OCI-LY3 (cell line): ENCODE results near the gene PCMT1.

Experiments used
- H2AFZ ChIP-seq: fragments of 200-600, 300-600 bp; shearing (Covaris generic); 2 replicates; pipeline ENCODE4 v1.6.0; 2014; ENCODE audit warnings: antibody characterized with exemption, low read depth, low read length
- H3K27ac ChIP-seq: fragments of 200-600, 300-600 bp; sonication (generic); 2 replicates; pipeline ENCODE4 v1.5.1; 2014; ENCODE audit warnings: mild to moderate bottlenecking, low read length, moderate library complexity, mixed read lengths
- H3K27me3 ChIP-seq: fragments of 200-600, 300-600 bp; sonication (generic); 2 replicates; pipeline ENCODE4 v1.6.1; 2014; ENCODE audit warnings: low read depth, low read length, mixed read lengths
- H3K36me3 ChIP-seq: fragments of 200-600, 300-600 bp; sonication (generic); replicated peaks from 2 replicates; pipeline ENCODE3; 2014; ENCODE audit warnings: low read depth, low read length, mixed read lengths
- H3K4me1 ChIP-seq: fragments of 300-600, 200-600 bp; sonication (generic); 2 replicates; pipeline ENCODE4 v1.6.1; 2014; ENCODE audit warnings: low read length, mixed read lengths
- H3K4me2 ChIP-seq: fragments of 200-600, 300-600 bp; sonication (generic); 2 replicates; pipeline ENCODE4 v1.6.1; 2014; ENCODE audit warnings: low read length, mixed read lengths
- H3K4me3 ChIP-seq: fragments of 300-600, 200-600 bp; sonication (generic); 2 replicates; pipeline ENCODE4 v1.5.1; 2014; ENCODE audit warnings: antibody characterized with exemption, mild to moderate bottlenecking, low read length, moderate library complexity
- H3K79me2 ChIP-seq: fragments of 300-600, 200-600 bp; shearing (Covaris generic); 2 replicates; pipeline ENCODE4 v1.6.1; 2014; ENCODE audit warnings: mild to moderate bottlenecking, low read length, mixed read lengths
- H3K9ac ChIP-seq: fragments of 300-600, 200-600 bp; shearing (Covaris generic); 2 replicates; pipeline ENCODE4 v1.6.0; 2014; ENCODE audit warnings: mild to moderate bottlenecking, low read length, moderate library complexity
- H3K9me3 ChIP-seq: fragments of 200-600, 300-600 bp; shearing (Covaris generic); 2 replicates; pipeline ENCODE4 v1.6.1; 2014; ENCODE audit warnings: low read length, mixed read lengths; ENCODE audit not compliant: insufficient read depth
- H4K20me1 ChIP-seq: fragments of 200-600, 300-600 bp; sonication (generic); 2 replicates; pipeline ENCODE4 v1.6.1; 2016; ENCODE audit warnings: low read length, mixed read lengths; ENCODE audit not compliant: insufficient read depth
- EZH2phosphoT487 ChIP-seq: fragments of 200-600 bp; shearing (Covaris generic); IDR thresholded peaks from 2 replicates; pipeline ENCODE4 v1.6.1; 2018; ENCODE audit warnings: antibody characterized with exemption, mixed run types, low read depth
- TF ChIP-seq, protein P1 (sequence below): fragments of 200-600, 300-600 bp; sonication (generic); IDR thresholded peaks from 2 replicates; pipeline ENCODE4 v1.5.1; 2014; ENCODE audit warnings: antibody characterized with exemption, low read length, low read depth

PCMT1 gene

DNA sequence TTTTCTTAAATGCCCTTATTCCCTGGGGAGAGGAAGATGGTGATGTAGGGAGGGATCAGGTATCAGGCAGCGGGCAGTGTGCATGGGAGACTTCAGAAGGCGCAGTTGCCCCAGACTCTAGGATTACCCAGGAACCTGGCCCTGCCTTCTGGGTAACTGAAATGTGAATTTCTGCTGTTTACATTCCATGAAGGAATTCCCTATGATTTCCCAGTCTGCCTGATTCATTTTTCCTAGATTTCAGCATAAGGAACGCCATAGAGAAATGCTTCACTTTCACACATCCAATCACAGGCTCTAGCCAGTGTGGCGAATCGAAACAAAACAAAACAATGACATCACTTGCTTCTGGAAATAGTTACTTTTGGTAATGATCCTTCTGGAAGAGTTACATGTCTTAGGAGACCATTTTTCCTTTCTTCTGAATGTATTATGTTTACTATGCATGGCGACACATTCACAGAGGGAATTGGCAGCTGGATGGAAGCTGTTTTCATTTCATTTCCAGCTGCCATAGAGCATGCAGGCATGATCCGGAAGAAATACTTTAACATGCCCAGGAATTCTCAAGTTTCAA is 81.3 kb downstream of the PCMT1 start:
- Histone ChIP-seq H3K27me3 (no peaks in the 10 kb centered on the region), H3K79me2 (no peaks in the 10 kb centered on the region), H3K9me3 (no peaks in the 10 kb centered on the region), H3K4me1 (no peaks in the 10 kb centered on the region), H4K20me1 (no peaks in the 10 kb centered on the region), H3K4me3 (no peak overlapping the region), H2AFZ (no peak overlapping the region), H3K4me2 (no peak overlapping the region), H3K36me3 (no peaks in the 10 kb centered on the region), H3K27ac (no peak overlapping the region), H3K9ac (no peak overlapping the region)
- no peak for TF ChIP-seq EZH2phosphoT487
- TF ChIP-seq, protein P1, sequence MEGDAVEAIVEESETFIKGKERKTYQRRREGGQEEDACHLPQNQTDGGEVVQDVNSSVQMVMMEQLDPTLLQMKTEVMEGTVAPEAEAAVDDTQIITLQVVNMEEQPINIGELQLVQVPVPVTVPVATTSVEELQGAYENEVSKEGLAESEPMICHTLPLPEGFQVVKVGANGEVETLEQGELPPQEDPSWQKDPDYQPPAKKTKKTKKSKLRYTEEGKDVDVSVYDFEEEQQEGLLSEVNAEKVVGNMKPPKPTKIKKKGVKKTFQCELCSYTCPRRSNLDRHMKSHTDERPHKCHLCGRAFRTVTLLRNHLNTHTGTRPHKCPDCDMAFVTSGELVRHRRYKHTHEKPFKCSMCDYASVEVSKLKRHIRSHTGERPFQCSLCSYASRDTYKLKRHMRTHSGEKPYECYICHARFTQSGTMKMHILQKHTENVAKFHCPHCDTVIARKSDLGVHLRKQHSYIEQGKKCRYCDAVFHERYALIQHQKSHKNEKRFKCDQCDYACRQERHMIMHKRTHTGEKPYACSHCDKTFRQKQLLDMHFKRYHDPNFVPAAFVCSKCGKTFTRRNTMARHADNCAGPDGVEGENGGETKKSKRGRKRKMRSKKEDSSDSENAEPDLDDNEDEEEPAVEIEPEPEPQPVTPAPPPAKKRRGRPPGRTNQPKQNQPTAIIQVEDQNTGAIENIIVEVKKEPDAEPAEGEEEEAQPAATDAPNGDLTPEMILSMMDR, result no peak

DNA sequence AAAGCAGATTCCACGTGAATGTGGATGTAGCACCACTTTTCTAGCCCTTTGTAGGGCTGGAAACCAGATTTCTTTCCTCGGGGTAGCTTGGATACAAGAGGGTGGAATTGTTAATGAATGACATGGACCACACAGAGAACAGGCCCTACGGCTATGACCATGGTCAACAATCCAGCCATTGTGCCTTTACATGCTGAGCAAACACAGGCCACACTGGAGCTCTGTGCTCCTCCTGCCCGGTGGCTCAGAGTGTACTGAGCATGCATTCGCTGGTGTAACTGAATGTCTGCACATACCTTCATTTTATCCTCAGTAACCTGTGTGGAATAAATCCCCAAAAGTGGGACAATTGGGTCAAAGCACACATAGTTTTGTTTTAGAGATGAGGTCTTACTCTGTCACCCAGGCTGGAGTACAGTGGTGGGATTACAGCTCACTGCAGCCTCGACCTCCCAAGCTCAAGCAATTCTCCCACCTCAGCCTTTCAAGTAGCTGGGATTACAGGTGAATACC is 81.8 kb downstream of the PCMT1 start:
- no peaks in the 10 kb centered on the region for H4K20me1 ChIP-seq
- no peak overlapping the region for H3K4me2 ChIP-seq

GRCh38 chr6:149833651-149834050 is 84.1 kb downstream of the PCMT1 start:
- Histone ChIP-seq H3K4me2 (no peak overlapping the region), H3K4me1 (no peaks in the 10 kb centered on the region), H3K4me3 (no peak overlapping the region), H3K79me2 (no peaks in the 10 kb centered on the region), H3K9me3 (no peaks in the 10 kb centered on the region), H3K27me3 (no peaks in the 10 kb centered on the region), H4K20me1 (no peaks in the 10 kb centered on the region), H2AFZ (no peak overlapping the region), H3K9ac (no peak overlapping the region), H3K36me3 (no peaks in the 10 kb centered on the region), H3K27ac (no peak overlapping the region)
- no peak for TF ChIP-seq EZH2phosphoT487
- TF ChIP-seq, protein P1, result no peak

More for the DNA sequence above, 81.8 kb downstream of the PCMT1 start:
- no peak overlapping the region for H2AFZ ChIP-seq
- H3K9me3 ChIP-seq, result no peaks in the 10 kb centered on the region
- H3K79me2 ChIP-seq, result no peaks in the 10 kb centered on the region
- H3K27ac ChIP-seq, result no peak overlapping the region
- no peaks in the 10 kb centered on the region for H3K4me1 ChIP-seq
- H3K9ac ChIP-seq, result no peak overlapping the region
- H3K4me3 ChIP-seq, result no peak overlapping the region
- no peaks in the 10 kb centered on the region for H3K27me3 ChIP-seq
- no peak for TF ChIP-seq EZH2phosphoT487
- TF ChIP-seq, protein P1, result no peak
- H3K36me3 ChIP-seq, result no peaks in the 10 kb centered on the region

DNA sequence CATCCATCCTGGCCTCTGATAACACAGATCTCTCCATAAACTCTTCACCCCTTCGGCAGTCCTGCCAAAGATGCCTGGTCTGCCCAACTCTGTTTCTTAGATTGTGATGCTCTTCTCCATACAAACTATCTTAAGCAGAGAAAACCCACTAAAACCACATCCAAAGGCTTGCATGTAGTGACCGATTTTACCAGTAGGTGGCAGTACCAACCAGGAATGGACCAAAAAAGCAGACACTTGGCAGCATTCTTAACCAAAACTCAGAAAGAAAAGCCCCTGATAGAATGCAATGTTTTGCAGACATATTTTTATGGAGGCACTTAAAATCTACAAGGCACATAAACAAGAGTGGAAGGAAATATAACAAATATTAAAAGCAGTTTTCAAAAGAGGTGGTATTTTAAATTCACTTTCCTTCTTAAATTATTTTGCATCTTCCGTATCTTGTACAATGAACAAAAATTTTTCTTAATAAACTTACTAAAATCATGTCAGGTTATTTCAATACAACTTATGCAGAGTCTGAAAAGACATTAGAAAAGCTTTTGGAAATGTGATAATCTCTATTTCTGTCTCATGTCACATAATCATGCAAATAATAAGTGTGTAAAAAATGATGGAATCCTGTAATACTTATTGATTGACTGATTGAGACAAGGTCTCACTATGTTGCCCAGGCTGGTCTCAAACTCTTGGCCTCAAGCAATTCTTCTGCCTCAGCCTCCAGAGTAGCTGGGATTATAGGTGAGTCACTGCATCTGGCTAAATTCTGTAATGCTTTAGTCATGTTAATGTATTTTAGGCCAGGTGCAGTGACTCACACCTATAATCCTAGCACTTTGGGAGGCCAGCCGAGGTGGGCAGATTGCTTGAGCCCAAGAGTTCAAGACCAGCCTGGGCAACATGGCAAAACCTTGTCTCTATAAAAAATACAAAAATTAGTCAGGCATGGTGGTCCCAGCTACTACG is 85.3 kb downstream of the PCMT1 start:
- TF ChIP-seq, protein P1, result peak; percentile 76
- no peak for TF ChIP-seq EZH2phosphoT487
- H3K9ac ChIP-seq, result no peak overlapping the region
- H3K4me2 ChIP-seq, result no peak overlapping the region
- H3K4me3 ChIP-seq, result no peak overlapping the region
- H3K9me3 ChIP-seq, result no peaks in the 10 kb centered on the region
- H3K4me1 ChIP-seq, result no peaks in the 10 kb centered on the region
- no peaks in the 10 kb centered on the region for H4K20me1 ChIP-seq
- no peaks in the 10 kb centered on the region for H3K79me2 ChIP-seq
- no peak overlapping the region for H3K27ac ChIP-seq
- H2AFZ ChIP-seq, result no peak overlapping the region
- no peaks in the 10 kb centered on the region for H3K27me3 ChIP-seq
- no peaks in the 10 kb centered on the region for H3K36me3 ChIP-seq
